HG02763 (cell line): ENCODE results near the gene C12orf76.

Source experiments
- ATAC-seq: cut with Tn5 transposase; IDR thresholded peaks from one replicate; pipeline ENCODE4 v1.9.1; 2021; ENCODE audit warnings: mild to moderate bottlenecking, moderate library complexity; ENCODE audit not compliant: unreplicated experiment

Gene C12orf76

DNA sequence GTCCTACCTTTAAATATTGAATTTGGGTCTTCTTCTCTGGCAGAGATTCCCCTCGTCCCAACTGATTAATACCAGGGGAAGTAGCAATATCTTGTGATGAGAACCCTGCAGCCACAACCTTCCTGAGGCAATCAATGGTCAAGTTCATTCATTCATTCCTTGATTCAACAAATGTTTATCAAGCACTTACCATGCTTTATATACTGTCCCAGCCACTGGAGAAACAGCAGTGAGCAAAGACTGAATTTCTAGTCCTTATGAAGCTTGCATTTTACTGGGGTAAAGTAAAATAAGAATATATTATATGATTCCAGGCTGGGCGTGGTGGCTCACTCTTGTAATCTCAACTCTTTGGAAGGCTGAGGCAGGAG is 51.9 kb downstream of the C12orf76 start:
- no peak for ATAC-seq

DNA sequence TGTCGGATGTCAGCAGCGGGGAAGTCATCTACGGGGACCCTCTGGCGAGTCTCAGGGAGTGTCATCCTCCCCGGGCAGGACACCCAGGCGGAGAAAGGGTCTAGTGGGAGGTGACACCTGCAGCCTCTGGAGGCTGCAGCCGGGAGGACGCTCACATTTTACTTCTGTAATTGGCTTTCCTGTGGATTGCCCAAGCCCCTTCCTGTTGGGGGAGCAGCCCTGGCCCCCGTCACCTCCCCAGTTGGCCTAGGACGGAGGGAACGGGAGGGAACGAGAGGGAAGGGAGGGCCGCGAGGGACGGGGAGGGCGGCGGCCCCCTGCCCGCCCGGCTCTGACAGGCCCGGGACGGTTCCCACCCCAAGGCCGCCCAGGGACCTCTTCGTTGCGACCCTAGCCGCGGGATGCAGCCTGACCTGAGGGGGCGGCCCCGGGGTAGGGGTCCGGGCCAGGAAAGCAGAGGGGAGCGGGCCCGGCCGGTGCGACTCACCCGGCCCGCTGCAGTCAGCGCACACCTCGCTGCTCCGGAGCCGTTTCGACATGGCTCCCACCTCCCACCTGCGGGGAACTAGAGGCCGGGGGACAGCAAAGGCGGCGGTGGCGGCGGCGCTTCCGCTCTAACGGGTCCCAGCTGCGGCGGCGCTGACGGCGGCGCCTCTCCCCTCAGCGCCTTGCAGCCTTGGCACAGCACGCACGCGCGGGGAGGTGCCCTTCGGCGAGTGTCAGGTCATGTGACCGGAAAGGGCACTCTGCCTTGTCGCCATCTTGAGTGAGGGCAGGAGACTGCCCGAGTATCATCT is 52.4 kb downstream of the C12orf76 start, which contains the start of gene GIT2:
TSS of gene GIT2 (minus strand) at position 683 of the 797 bp plus-strand sequence. CDS start at position 539, 144 bp downstream.
- ATAC-seq, result peak; percentile 50

DNA sequence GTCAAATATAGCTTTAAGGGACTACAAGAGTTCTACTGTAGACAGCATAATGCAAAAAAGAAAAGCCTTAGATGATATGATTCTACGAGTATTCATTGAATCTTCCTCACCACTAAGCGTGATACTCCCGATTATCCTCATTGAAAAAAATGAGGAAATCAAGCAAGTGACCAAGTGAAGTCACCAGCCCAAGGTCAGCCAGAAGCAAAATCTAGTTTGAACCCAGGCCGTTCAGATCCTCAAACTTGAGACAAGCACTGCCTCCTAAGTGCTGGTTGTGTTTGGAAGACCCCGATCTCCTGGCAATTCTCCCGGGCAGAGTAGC is 53.0 kb downstream of the C12orf76 start:
- no peak for ATAC-seq

DNA sequence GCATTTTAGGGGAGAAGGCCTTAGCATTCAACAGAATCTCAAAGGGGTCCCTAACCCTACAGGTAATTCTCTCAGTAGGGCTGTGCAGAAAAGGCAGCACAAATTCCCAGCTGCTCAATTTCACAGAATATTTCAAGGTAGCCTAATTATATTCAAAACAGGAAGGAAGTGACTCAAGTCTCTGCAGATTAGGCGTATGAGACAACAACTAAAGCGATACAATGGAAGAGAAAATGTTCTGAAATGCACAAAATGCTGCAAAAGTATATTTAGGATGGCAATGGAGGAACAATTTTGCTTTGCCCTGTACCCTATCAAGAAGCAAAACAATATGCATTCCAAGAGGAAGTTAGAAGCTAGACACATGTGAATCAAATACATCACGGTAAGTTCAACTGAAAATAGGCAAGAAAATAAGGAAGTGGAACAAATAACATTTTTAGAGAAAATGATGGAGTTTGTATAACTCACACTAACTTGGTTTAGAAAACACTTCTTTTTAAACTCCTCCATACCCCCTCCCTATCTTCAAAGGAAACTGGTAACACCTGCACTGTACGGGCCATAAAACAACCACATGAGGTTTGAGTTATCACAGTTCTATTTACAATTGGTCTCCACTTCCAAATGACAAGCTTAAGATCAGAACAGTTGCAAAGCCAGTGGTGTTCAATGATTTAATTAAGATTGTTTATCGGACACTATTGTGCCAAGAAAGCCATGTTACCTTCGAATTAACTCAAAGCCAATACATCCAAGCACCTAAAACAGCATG is 53.7 kb downstream of the C12orf76 start:
- no peak for ATAC-seq

DNA sequence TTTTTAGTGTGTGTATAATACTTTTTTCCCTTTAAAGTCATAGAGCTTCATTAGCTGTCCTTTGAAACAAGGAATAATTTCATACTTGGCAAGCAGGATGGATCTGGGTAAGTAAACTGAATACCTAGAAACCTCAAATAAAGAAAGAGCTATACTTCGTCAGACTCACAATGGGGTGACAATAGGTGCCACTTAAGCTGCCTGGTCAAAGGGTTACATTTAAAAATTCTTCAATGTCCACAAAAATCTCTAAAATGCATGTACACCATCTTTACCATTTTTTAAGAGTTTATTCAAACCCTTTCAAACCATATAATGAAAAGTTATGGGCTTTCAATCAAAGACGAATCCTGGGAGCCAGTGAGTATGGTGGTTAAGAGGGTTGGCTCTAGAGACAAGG is 55.2 kb downstream of the C12orf76 start:
- ATAC-seq, result no peak

DNA sequence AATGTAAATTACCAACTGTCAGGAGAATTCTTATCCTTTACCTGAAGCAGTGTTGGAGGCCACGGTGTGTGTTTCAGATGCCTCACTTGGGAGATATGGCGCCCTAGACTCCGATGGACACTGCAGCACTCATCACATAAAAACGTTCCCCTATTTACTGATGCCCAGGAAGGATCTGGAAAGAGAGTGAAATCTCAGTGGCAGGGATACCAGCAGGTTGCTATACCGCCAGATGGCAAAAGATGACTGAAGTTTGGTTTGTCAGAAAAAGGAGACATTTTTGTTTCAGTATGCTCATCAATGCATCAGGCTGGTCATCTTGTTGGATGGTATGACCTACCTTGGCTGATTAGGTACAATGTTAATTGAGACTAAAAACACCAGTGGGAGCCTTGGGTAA is 56.7 kb downstream of the C12orf76 start:
- no peak for ATAC-seq
